Measurements from ENCODE around the gene AGPS. TPM values are rescaled to one million over a fixed set of nuclear protein-coding genes. Genes with fewer than 3 reads are reported as not detected.

The AGPS gene
- total RNA-seq, 4 donors from 2014 or later = 21.4 to 50.9 (median 34.3) TPM

DNA sequence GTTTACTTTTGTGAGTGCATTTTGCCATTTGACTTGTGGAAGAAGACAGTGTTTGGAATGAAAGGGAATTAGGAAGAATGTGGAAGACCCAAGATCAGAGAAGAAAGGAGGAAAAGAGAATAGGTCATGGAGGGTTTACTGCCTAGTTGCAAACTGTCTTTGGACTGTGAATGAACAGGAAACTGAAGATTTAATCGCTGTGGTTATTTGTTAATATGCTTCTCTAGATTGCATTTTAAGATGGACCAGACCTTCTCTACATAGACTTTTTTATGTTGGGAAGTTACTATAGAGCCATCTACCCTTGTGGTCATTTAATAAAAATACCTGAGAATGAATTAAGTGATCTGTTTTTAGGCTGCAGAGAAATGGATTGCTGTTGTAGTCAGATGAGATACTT, 6.2 kb downstream of the AGPS start:
- Histone ChIP-seq H3K9me3 (no peaks in the 10 kb centered on the region), H3K4me1 (peaks cover 0 to 73% (median 0%) of the 10 kb centered on the region in 3 donors), H3K4me3 (no peak overlapping the region), H3K27ac (peak overlapping the region in 1 of 4 donors; percentile 10), H3K36me3 (no peaks in the 10 kb centered on the region), H3K27me3 (no peaks in the 10 kb centered on the region)
- no peak for ATAC-seq
- WGBS, 2 donors (ENCODE audit: low coverage in 1 of 2) = 53 to 90% methylated on average over 1 of the region's 1 CpG
- TF ChIP-seq EP300 (IDR thresholded peaks at IDR 0.05) (no peak), POLR2AphosphoS5 (IDR thresholded peaks at IDR 0.05) (no peak), POLR2A (IDR thresholded peaks at IDR 0.05) (no peak)
- TF ChIP-seq, protein P1, sequence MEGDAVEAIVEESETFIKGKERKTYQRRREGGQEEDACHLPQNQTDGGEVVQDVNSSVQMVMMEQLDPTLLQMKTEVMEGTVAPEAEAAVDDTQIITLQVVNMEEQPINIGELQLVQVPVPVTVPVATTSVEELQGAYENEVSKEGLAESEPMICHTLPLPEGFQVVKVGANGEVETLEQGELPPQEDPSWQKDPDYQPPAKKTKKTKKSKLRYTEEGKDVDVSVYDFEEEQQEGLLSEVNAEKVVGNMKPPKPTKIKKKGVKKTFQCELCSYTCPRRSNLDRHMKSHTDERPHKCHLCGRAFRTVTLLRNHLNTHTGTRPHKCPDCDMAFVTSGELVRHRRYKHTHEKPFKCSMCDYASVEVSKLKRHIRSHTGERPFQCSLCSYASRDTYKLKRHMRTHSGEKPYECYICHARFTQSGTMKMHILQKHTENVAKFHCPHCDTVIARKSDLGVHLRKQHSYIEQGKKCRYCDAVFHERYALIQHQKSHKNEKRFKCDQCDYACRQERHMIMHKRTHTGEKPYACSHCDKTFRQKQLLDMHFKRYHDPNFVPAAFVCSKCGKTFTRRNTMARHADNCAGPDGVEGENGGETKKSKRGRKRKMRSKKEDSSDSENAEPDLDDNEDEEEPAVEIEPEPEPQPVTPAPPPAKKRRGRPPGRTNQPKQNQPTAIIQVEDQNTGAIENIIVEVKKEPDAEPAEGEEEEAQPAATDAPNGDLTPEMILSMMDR (IDR thresholded peaks at IDR 0.05) = no peak

DNA sequence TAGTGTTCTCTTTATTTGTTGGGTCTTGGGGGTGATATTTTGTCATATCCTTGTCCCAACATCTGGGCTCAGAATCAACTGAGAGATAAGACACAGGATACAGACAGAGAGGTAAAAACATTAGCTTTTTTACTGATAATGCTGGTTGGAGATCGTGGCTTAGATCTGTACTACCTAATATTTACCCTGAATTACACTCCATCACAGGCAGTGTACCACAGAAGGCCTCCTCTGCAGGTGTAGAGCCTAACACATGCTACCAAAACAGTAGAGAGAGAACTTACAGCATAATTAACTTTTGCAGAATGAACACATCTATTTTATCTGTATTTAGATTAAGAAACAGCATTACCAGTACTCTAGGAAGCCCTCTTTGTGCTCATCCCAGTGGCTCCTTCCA, 6.8 kb downstream of the AGPS start:
- TF ChIP-seq, protein P1 (IDR thresholded peaks at IDR 0.05) = no peak
- TF ChIP-seq POLR2AphosphoS5 (IDR thresholded peaks at IDR 0.05) = no peak
- TF ChIP-seq POLR2A (IDR thresholded peaks at IDR 0.05) = no peak
- TF ChIP-seq EP300 (IDR thresholded peaks at IDR 0.05) = no peak
- no peaks in the 10 kb centered on the region for H3K9me3 ChIP-seq
- no peaks in the 10 kb centered on the region for H3K36me3 ChIP-seq
- H3K27ac ChIP-seq = no peak overlapping the region
- no peak for ATAC-seq
- peaks cover 0 to 72% (median 0%) of the 10 kb centered on the region in 3 donors for H3K4me1 ChIP-seq
- no peaks in the 10 kb centered on the region for H3K27me3 ChIP-seq
- no peak overlapping the region for H3K4me3 ChIP-seq
- no CpG with 5 or more reads among the region's 1 CpG for WGBS, 2 donors (ENCODE audit: low coverage in 1 of 2)

DNA sequence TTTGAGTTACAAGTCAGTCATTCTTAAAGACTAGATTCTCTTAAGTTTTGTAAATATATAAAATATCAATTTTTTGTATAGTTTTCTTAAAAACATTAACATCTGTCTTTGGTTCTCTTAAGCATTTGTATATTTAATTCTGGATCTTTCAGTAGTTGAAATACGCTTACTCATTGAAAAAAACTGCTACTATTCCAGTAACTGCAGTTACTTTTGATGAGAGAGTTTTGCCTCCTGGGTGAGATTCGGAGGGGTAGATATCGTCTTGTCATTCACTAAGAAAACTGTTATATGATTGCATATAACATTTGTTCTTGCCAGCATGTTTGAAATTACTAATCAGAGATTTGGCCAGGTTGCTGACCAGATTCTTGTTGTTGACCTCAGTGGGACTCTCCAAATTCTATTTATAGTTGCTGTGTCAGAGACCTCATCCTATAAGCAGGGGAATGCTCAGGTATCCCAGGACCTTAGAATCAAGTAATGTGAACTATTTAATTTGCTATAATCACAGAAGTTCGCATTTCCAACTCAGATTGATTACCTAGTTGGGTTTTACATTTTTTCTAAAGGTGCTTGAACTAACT, 7.9 kb downstream of the AGPS start:
- Histone ChIP-seq H3K4me1 (peaks cover 0 to 70% (median 0%) of the 10 kb centered on the region in 3 donors), H3K27me3 (no peaks in the 10 kb centered on the region), H3K36me3 (no peaks in the 10 kb centered on the region), H3K9me3 (no peaks in the 10 kb centered on the region), H3K27ac (no peak overlapping the region), H3K4me3 (no peak overlapping the region)
- WGBS, 2 donors (ENCODE audit: low coverage in 1 of 2) = 48 to 59% methylated on average over 3 to 4 of the region's 4 CpGs
- no peak for TF ChIP-seq POLR2A (IDR thresholded peaks at IDR 0.05)
- no peak for TF ChIP-seq POLR2AphosphoS5 (IDR thresholded peaks at IDR 0.05)
- TF ChIP-seq, protein P1 (IDR thresholded peaks at IDR 0.05) = no peak
- TF ChIP-seq EP300 (IDR thresholded peaks at IDR 0.05) = no peak
- no peak for ATAC-seq

DNA sequence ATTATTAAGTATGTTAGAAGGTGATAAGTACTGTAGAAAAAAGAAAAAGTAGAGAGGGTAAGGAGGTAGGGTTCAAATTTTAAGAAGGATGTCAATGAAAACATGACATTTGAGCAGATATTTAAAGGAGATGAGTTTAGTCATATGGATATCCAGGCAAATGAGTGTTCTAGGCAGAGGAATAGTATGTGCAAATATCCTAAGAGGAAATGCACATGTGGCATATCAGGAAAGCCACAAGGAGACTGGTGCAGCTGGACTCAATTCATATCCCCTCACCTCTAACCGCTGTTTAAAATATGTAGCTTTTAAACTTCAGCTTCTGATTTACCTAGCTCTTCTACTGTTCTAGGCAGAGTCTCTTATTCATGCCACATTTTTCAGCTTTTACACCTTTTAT, 9.5 kb downstream of the AGPS start:
- TF ChIP-seq POLR2AphosphoS5 (IDR thresholded peaks at IDR 0.05) (no peak), POLR2A (IDR thresholded peaks at IDR 0.05) (no peak), EP300 (IDR thresholded peaks at IDR 0.05) (no peak)
- TF ChIP-seq, protein P1 (IDR thresholded peaks at IDR 0.05) = no peak
- H3K27ac ChIP-seq = no peak overlapping the region
- no peaks in the 10 kb centered on the region for H3K27me3 ChIP-seq
- peaks cover 0 to 56% (median 0%) of the 10 kb centered on the region in 3 donors for H3K4me1 ChIP-seq
- no peaks in the 10 kb centered on the region for H3K9me3 ChIP-seq
- no peaks in the 10 kb centered on the region for H3K36me3 ChIP-seq
- no peak for ATAC-seq
- H3K4me3 ChIP-seq = no peak overlapping the region
- WGBS, 2 donors (ENCODE audit: low coverage in 1 of 2) = 83 to 100% methylated on average over 1 of the region's 1 CpG

DNA sequence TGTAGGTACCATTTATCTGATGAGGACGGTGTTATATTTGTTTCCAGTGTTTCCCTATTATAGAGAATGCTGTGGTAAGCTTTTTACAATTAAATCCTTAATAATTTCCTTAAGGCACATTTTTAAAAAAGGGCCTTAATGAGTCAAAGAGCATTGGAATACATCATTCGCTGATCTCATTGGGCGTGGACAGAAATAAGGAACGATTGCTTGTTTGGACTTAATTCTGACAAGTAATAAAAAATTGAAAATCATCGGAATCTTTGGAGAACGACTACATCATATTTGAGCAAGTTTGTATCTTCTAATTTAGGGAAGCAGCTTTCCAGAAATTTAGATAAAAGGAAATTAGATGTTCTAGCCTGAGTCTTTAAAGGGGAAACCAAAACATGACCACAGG, 11.3 kb downstream of the AGPS start:
- H3K4me1 ChIP-seq = peaks cover 0 to 47% (median 0%) of the 10 kb centered on the region in 3 donors

More for the DNA sequence above, 11.3 kb downstream of the AGPS start:
- Histone ChIP-seq H3K27ac (no peak overlapping the region), H3K36me3 (no peaks in the 10 kb centered on the region), H3K27me3 (no peaks in the 10 kb centered on the region), H3K9me3 (no peaks in the 10 kb centered on the region), H3K4me3 (no peak overlapping the region)
- ATAC-seq = no peak
- 48 to 67% methylated on average over 5 to 6 of the region's 6 CpGs for WGBS, 2 donors (ENCODE audit: low coverage in 1 of 2)
- TF ChIP-seq, protein P1 (IDR thresholded peaks at IDR 0.05) = no peak
- TF ChIP-seq EP300 (IDR thresholded peaks at IDR 0.05) (no peak), POLR2A (IDR thresholded peaks at IDR 0.05) (no peak), POLR2AphosphoS5 (IDR thresholded peaks at IDR 0.05) (no peak)

Measured in gastroesophageal sphincter (tissue), 4 donors.